ENCODE data around the gene CNRIP1.

The CNRIP1 gene

GRCh38 chr2:68251187-68251854 lies 68.4 kb downstream of the CNRIP1 start:
- peak; percentile 88 for DNase-seq (ENCODE audit: low spot score)

- DNase-seq (ENCODE audit: low spot score) = no peak
These were observed 69.0 kb downstream of the CNRIP1 start for GRCh38 chr2:68250652-68251186.

- DNase-seq (ENCODE audit: low spot score) = no peak
These were observed 69.6 kb downstream of the CNRIP1 start for GRCh38 chr2:68250196-68250595.

- no peak for DNase-seq (ENCODE audit: low spot score)
These were observed 70.9 kb downstream of the CNRIP1 start for GRCh38 chr2:68248806-68249205.

GRCh38 chr2:68248361-68248760 lies 71.4 kb downstream of the CNRIP1 start:
- DNase-seq (ENCODE audit: low spot score) = no peak

- no peak for DNase-seq (ENCODE audit: low spot score)
These were observed 73.4 kb downstream of the CNRIP1 start for GRCh38 chr2:68246396-68246795.

- DNase-seq (ENCODE audit: low spot score) = no peak
These were observed 74.1 kb downstream of the CNRIP1 start for GRCh38 chr2:68245672-68246071.

- DNase-seq (ENCODE audit: low spot score) = no peak
These were observed 74.7 kb downstream of the CNRIP1 start for GRCh38 chr2:68245066-68245465.

GRCh38 chr2:68244456-68244855 lies 75.3 kb downstream of the CNRIP1 start:
- DNase-seq (ENCODE audit: low spot score) = no peak

All from activated CD4-positive, alpha-beta T cell treated with anti-CD3 and anti-CD28 coated beads, Interleukin-2, Interleukin-4, amounts not matched to agents 100 ng/mL and 50 ng/mL, durations not matched to agents 16 hours and 8 hours (primary cell).